ENCODE results near the gene RASA3. TPM values are rescaled to one million over a fixed set of nuclear protein-coding genes. Genes with fewer than 3 reads are reported as not detected.
"Not testable (repeated sequence)": the region's sequence is repeated elsewhere in the genome, so short reads cannot be mapped to it uniquely, and the experiment has no call there.

Gene RASA3
- total and polyA plus RNA-seq, 9 of the 15 experiments (the other 6 are each of a cell fraction or from before 2014, with no cell fraction given) = 0.72 to 25.3 (median 14.4) TPM

- ATAC-seq = no peak
- H3K4me3 ChIP-seq = no peak overlapping the region
- no peaks in the 10 kb centered on the region for H4K20me1 ChIP-seq (replicated peaks; ENCODE audit: control insufficient read depth, insufficient read depth, low read length)
- H3K27me3 ChIP-seq (ENCODE audit: control insufficient read depth in 2 of 2, insufficient read depth in 2 of 2, low read length in 2 of 2) = no peaks in the 10 kb centered on the region
- FAIRE-seq = no peak
- DNase-seq (ENCODE audit: extremely low read depth in 1 of 4, low spot score in 3 of 4) = no peak
- no peak overlapping the region for H2AFZ ChIP-seq (ENCODE audit: low read depth, low read length)
- no peak overlapping the region for H3K9ac ChIP-seq (ENCODE audit: insufficient read depth in 1 of 2, low read depth in 2 of 2, low read length in 2 of 2)
- peaks cover 9% of the 10 kb centered on the region; the same call in 1 of the 3 replicates for H3K36me3 ChIP-seq (ENCODE audit: control insufficient read depth, insufficient read depth, low read length)
- no TSS peak for BruUV-seq (replicated peaks)
- no peaks in the 10 kb centered on the region for H3K9me3 ChIP-seq (replicated peaks; ENCODE audit: control insufficient read depth, insufficient read depth, low read depth, low read length)
- H3K79me2 ChIP-seq (ENCODE audit: control insufficient read depth, insufficient read depth, low read length) = peaks cover 51% of the 10 kb centered on the region
- H3K27ac ChIP-seq (ENCODE audit: extremely low read depth, low read depth, low read length) = no peak overlapping the region
- 91% methylated on average over 14 of the region's 18 CpGs for WGBS (ENCODE audit: insufficient coverage, low coverage, missing lambda C conversion rate)
- CTCF ChIA-PET (ENCODE audit: low intra/inter-chr PET ratio) = no interaction called here
- POLR2A ChIA-PET = interaction anchor here (1.0 to 1.2 kb wide), 2 partner anchors 9 to 13 kb away, joined by 4 read pairs; no protein-coding TSS in a partner anchor
- in situ Hi-C loops (cut with MboI) = no loop called here
- intact Hi-C loops (cut with micrococcal nuclease) = no loop called here
- H3K9me1 ChIP-seq (ENCODE audit: control insufficient read depth, insufficient read depth, low read length) = peaks cover 3% of the 10 kb centered on the region
- peaks cover 11 to 44% of the 10 kb centered on the region in 2 experiments for H3K4me1 ChIP-seq (replicated peaks in 1 of 2; ENCODE audit: control insufficient read depth in 2 of 2, insufficient read depth in 2 of 2, low read length in 2 of 2)
- H3K4me2 ChIP-seq (ENCODE audit: insufficient read depth, low read length) = no peak overlapping the region
- TF ChIP-seq HES1 (IDR thresholded peaks at IDR 0.05; ENCODE audit: low read depth) = no peak
- TF ChIP-seq ZFPM2 (CRISPR knock-in tag; IDR thresholded peaks at IDR 0.05) = no peak
- no peak for TF ChIP-seq MXI1 (IDR thresholded peaks at IDR 0.05; ENCODE audit: low read depth, low read length)
- TF ChIP-seq PKNOX1 (IDR thresholded peaks at IDR 0.05) = no peak
- no peak for TF ChIP-seq SAFB2 (IDR thresholded peaks at IDR 0.05; ENCODE audit: borderline replicate concordance, low read depth, low read length, severe bottlenecking)
- TF ChIP-seq SRSF3 (IDR thresholded peaks at IDR 0.05; ENCODE audit: insufficient read depth, low read length) = no peak
These were observed 18.3 kb downstream of the RASA3 start for GRCh38 chr13:114114006-114114640.

DNA sequence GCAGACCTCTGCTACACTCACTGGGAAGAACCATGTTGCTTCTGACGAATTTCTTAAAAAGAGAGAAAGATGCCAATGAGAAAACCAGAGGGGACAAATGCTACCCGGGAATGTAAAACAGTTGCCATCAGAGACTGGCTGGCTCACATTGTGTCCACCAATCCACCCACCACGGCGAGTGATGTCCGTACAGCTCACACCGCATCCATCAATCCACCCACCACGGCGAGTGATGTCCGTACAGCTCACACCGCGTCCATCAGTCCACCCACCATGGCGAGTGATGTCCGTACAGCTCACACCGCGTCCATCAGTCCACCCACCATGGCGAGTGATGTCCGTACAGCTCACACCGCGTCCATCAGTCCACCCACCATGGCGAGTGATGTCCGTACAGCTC lies 19.0 kb downstream of the RASA3 start:
- in situ Hi-C loops (cut with MboI); H3K4me2 ChIP-seq (ENCODE audit: insufficient read depth, low read length); H3K9ac ChIP-seq (ENCODE audit: insufficient read depth in 1 of 2, low read depth in 2 of 2, low read length in 2 of 2); DNase-seq (ENCODE audit: extremely low read depth in 1 of 4, low spot score in 3 of 4); intact Hi-C loops (cut with micrococcal nuclease); FAIRE-seq; H3K9me1 ChIP-seq (ENCODE audit: control insufficient read depth, insufficient read depth, low read length); CTCF ChIA-PET (ENCODE audit: low intra/inter-chr PET ratio); H4K20me1 ChIP-seq (replicated peaks; ENCODE audit: control insufficient read depth, insufficient read depth, low read length); H3K36me3 ChIP-seq (ENCODE audit: control insufficient read depth, insufficient read depth, low read length); BruUV-seq (replicated peaks); H3K9me3 ChIP-seq (replicated peaks; ENCODE audit: control insufficient read depth, insufficient read depth, low read depth, low read length); H2AFZ ChIP-seq (ENCODE audit: low read depth, low read length); H3K27ac ChIP-seq (ENCODE audit: extremely low read depth, low read depth, low read length); H3K27me3 ChIP-seq (ENCODE audit: control insufficient read depth in 2 of 2, insufficient read depth in 2 of 2, low read length in 2 of 2); ATAC-seq; H3K4me3 ChIP-seq: not testable (repeated sequence)
- peaks cover 11 to 49% of the 10 kb centered on the region in 2 experiments for H3K4me1 ChIP-seq (replicated peaks in 1 of 2; ENCODE audit: control insufficient read depth in 2 of 2, insufficient read depth in 2 of 2, low read length in 2 of 2)
- peaks cover 57% of the 10 kb centered on the region for H3K79me2 ChIP-seq (ENCODE audit: control insufficient read depth, insufficient read depth, low read length)
- 89% methylated on average over 8 of the region's 21 CpGs for WGBS (ENCODE audit: insufficient coverage, low coverage, missing lambda C conversion rate)
- POLR2A ChIA-PET = interaction anchor here (1.2 kb wide), 1 partner anchor 13 kb away, joined by 4 read pairs; no protein-coding TSS in a partner anchor

All from K562 (cell line).